Suppressor macrophage treated with lipopolysaccharide for 1 hour (primary cell): Measurements from ENCODE around the gene GEMIN5.

ENCODE experiments used
- DNase-seq, 3 donors: peaks; one replicate each; pipeline ENCODE4 v3.0.0-alpha.2; 2020 to 2022

Gene GEMIN5

DNA sequence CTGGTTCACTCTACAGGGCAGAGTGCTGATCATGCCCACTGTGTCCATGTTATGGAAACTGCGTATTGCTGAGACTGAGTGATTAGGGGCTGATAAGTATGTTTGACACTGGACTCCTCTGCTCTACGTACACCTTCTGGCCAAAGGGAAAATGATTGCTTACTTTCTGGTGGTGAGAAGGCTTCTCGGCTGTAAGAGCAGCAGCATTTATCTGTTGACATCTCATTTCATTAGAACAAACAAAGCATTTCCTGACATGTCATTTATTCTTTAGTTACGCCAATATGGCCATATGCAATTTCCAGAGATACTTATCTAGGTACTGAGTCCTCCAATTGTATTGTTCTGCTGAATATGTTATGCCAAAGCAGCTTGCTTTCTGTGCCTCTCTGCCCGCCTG lies 93.2 kb downstream of the GEMIN5 start:
- no peak for DNase-seq

DNA sequence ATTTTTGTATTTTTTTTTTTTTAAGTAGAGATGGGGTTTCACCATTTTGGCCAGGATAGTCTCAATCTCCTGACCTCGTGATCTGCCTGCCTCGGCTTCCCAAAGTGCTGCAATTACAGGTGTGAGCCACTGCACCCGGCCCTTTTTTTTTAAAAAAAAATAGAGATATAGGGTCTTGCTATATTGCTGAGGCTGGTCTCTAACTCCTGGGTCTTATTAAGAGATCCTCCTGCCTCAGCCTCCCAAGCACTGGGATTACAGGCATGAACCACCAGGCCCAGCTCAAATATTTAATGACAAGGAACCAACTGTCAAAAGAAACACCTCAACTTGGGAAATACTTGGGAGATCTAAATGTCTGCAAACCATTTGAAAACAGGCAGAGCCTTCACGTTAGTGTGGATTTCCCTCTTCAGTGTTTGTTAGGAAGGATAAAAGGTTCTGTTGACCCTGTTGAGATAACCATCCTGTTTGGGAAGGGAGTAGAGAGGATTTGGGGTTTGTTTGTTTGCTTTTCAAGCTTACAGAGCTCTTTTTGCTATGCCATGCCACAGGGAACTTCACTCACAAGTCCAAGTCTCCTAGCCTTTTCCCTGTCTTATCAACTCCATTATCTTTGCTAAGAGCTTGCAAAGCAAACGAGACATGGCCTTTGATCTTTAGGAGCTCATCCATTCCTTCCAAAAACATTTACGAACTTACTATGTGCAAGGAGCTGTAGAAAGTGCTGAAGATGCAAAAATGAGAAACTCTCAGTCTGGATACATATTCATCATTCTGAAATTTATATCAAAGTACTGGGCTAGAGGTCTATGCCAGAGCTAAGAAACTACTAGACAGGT lies 95.1 kb downstream of the GEMIN5 start:
- DNase-seq = no peak

DNA sequence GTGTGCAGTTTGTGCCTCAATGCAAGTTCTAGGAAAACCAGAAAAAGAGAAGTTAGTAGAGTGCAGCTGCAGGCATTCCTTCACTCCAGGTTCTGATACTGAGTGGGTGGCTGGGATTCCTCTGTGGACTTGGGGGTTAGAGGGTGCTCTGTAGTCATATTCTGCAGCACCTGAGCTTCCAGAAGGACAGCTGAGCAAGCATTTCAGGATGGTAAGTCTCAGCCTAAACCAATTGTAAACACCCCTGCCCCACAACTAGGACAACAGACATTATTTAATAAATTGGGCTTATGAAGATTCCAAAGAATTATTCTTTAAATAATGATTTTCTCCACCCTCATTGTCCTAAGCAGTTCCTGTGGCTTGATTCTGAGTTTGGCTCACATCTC lies 96.7 kb downstream of the GEMIN5 start:
- no peak for DNase-seq

DNA sequence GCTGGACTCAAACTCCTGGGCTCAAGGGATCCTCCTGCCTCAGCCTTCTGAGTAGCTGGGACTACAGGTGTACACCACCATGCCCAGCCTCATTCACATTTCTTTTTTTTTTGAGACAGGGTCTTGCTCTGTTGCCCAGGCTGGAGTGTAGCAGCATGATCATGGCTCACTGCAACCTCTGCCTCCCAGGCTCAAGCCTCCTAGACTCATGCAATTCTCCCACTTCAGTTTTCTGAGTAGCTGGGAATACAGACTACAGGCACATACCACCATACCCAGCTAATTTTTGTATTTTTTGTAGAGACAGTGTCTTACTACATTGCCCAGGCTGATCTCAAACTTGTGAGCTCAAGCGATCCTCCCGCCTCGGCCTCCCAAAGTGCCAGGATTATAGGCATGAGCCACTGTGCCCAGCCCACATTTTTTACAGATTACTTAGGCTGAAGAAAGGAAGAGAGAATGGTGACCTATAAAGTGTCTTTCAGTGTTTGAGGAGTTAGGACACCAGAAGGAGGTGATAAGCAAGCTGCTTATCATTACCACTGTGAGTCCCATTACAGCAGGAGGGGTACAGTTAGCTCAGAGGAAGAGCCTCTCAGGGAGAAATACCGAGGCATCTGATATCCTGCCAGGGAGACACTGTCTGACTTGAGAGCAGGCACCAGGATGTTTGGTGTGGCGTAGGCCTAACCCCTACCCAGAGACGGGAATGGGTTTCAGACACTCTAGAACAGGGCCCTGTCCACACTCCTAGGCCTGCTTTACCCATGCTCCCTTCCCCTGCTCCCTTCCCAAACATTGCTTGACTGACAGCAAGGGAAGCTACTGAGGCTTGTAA lies 97.4 kb downstream of the GEMIN5 start:
- DNase-seq = no peak
